ENCODE results near the gene SLC22A17.

The SLC22A17 gene

DNA sequence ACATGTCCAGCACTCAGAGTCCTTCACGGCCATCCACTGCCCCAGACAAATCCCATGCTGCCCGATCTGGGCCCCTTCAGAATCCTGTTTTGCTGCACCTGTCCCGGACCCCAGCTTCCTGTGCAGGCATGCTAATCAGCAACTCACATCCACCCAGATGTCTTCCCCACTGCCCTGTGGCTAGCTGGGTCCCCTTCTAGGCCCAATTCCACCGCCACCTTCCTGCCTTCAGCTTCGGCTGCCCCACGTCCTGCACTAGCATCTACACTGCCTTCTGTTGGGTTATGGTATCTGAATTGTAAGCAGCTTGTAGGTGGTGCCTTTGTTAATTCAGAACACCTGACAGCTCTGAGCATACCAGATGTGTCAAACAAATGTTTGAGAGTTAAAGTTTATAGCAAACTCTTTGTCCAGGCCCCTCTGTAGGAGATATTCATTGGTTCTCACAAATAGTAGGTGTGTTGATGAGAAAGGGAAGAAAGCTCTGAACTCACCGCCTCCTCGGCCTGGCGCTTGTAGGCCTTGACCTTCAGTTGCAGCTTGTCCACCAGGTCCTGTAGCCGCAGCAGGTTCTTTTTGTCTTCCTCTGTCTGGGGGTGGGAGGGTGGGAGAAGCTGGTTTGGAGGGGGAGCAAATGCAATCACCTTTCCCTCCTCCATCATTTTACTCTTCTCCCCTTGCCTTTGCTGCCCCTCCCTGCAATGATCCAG, 30.2 kb upstream of the SLC22A17 start:
- no peak overlapping the region for H3K27ac ChIP-seq

GRCh38 chr14:23382276-23382675, 29.6 kb upstream of the SLC22A17 start:
- H3K4me3 ChIP-seq: no peak overlapping the region
- H3K27ac ChIP-seq: no peak overlapping the region

More for the DNA sequence above, 30.2 kb upstream of the SLC22A17 start:
- H3K4me3 ChIP-seq: no peak overlapping the region

DNA sequence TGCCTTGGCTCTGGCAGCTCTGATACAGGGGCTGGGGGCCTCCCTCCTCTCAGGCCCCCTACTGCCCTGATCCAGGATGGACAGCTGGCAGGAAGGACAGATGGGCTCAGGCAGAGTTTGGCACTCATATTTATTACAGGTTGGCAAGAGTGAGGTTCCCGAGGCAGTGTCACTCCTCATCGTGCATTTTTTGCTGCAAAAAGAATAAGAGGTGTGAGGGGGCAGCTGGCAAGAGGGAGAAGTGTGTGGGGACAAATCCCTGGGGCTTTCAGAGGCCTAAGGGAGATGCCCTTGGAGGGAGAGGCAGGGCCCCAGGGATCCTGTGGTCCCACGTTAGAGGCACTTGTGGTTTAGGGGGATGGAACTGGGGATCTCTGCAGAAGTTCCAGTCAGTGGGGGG, 29.2 kb upstream of the SLC22A17 start:
- no peak overlapping the region for H3K27ac ChIP-seq
- no peak overlapping the region for H3K4me3 ChIP-seq

GRCh38 chr14:23380976-23381375, 28.3 kb upstream of the SLC22A17 start:
- no peak overlapping the region for H3K4me3 ChIP-seq
- no peak overlapping the region for H3K27ac ChIP-seq

DNA sequence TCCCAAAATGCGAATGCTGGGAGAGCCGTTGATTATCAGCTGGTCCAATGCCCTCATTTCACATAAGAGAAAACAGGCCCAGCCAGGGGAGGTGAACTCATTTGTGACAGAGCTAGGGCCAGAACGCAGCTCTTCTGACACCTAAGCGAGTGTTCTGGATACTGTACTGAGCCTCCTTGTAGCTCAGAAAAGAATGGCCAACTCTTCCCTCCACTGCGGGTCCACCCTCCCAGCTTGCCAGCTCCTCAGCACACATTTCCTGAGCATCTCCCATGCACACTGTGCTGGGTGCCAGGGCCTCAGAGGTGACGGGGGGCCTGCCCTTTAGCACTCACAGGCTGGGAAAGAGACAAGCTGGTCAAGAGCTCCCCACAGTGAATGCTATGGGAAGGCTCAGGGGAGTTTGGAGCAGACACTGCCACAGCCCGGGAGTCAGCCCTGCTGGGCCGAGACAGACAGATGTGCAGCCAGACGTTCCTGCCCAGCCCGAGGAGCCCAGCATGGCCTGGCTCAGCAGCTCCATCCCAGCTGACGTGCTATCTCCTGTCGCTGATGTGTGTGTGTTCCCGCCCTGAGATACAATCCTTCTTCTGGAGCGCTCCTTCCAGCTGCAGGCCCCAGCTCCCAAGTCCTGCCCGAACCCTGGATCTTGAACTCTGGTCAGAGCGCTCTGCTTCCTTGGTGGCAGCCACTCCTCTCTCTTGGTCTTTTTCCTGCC, 27.7 kb upstream of the SLC22A17 start:
- H3K4me3 ChIP-seq: no peak overlapping the region
- H3K27ac ChIP-seq: no peak overlapping the region

- no peak overlapping the region for H3K27ac ChIP-seq
- no peak overlapping the region for H3K4me3 ChIP-seq
These were observed 26.9 kb upstream of the SLC22A17 start for GRCh38 chr14:23379366-23380196.

- Histone ChIP-seq H3K4me3 (no peak overlapping the region), H3K27ac (no peak overlapping the region)
These were observed 26.0 kb upstream of the SLC22A17 start for GRCh38 chr14:23378612-23379220.

DNA sequence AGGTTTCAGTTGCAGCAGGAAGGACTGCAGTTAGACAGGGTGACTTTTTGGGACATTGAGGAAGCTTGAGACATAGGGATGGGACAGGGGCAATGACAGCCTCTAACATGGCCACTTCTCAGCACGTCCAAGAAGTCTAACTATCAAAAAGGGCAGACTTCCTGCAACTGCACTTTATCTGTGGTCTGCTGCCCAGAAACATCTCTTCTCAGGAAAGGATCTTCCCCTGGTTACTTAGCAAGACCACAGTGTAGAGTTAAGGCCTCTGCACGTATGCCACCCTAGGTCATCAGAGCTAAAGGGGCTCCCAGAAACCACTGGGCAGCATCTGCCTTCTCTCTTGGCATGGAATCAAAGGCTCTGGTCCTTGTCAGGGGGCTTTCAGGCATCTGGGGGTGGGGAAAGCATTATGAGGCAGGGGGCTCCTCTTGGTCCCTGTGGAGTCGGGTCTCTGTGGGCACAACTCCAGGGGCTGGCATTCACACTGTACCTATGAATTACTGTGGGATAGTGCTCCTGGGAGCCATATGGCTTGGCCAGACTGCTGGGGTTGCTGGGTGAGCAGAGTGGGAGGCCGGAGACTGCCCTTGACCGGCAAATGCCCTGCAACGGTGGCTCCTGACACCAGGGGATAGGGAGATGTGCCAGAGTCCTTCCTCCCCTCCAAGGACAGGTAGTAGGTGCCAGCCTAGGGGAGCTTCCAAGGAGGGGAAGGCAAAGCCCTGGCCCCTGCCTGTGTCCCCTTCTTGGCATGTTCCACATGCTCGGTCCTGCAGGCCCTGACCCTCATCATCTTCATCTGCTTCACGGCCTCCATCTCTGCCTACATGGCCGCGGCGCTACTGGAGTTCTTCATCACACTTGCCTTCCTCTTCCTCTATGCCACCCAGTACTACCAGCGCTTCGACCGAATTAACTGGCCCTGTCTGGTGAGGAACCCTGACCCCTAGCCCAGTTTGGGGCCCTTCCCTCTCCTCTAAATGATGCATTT, 25.2 kb upstream of the SLC22A17 start:
- Histone ChIP-seq H3K27ac (no peak overlapping the region), H3K4me3 (no peak overlapping the region)

DNA sequence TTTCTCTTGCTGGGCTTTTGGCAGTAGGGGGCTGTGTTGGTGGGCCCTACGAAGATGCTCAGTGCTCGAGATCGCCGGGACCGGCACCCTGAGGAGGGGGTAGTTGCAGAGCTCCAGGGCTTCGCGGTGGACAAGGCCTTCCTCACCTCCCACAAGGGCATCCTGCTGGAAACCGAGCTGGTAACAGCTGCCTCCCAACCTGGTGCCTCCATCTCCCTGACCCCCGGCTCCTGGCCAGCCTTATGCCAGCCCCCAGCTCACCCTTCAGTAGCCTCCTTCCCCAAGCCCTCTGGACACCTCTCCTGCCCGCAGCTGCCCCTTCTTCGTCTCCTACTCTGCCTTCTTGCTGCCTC, 24.5 kb upstream of the SLC22A17 start:
- no peak overlapping the region for H3K27ac ChIP-seq
- no peak overlapping the region for H3K4me3 ChIP-seq

DNA sequence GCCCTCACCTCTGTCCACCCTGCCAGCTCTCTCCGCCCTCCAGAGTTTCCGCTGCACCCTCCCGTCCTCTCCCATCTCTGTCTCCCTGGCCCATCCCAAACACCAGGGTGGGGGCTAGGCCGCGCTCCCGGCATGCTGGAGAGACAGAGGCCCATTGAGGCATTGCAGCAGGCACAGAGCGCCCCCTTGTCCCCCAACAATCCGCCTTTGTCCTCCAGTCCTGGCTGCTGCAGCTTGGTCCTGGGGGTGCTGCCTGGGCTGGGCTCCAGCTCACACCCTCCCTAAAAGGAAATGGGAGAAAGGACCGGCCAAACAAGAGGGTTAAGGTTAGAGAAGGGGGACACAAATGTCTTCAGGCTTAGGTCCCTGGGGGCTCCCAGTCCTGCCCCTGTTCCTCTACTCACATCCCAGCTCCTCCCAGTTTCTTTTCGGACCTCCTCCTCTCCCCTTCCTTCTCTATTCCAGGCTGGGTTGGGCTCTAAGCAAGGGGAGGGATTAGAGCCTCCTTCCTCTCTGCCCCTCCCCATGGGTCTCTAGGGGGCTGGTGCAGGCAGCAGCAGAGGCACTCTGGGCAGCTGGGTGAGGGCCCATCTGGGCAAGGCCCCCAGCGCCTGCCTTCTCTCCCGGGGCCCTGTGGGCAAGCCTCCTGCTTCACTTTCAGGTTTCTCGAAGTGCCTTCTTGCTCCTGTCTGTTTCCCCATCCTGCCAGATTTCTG, 24.0 kb upstream of the SLC22A17 start, which contains the start of gene CMTM5:
CMTM5 (plus strand) TSS at position 565 of the 716 bp plus-strand sequence. CDS start 206 bp downstream, outside the sequence.
- Histone ChIP-seq H3K4me3 (no peak within 1 kb of the TSS), H3K27ac (no peak within 1 kb of the TSS)

GRCh38 chr14:23375527-23376251, 23.0 kb upstream of the SLC22A17 start:
- H3K27ac ChIP-seq: no peak overlapping the region

GRCh38 chr14:23373041-23373440, 20.4 kb upstream of the SLC22A17 start:
- no peak overlapping the region for H3K27ac ChIP-seq
- no peak overlapping the region for H3K4me3 ChIP-seq

More at GRCh38 chr14:23375527-23376251, 23.0 kb upstream of the SLC22A17 start:
- no peak overlapping the region for H3K4me3 ChIP-seq

DNA sequence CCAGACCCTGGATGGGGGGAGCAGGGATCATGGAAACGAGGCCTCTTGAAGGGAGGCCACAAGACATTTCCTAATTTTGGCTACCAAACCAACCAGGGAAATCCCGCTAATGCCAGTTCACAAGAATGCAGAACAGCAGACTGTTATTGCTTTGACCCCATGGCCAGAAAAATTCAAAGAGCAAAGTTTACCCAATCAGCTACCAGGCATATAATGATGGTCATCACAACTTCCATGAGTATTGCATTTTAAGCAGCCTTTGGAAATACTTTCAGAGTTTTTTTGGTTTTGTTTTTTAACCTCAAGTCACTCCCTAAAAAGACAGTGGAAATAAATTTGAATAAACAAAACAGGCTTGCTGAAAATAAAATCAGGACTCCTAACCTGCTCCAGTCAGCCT, 19.8 kb upstream of the SLC22A17 start, which contains the start of gene IL25:
IL25 (plus strand) TSS at position 301 of the 400 bp plus-strand sequence.
- Histone ChIP-seq H3K4me3 (no peak within 1 kb of the TSS), H3K27ac (no peak within 1 kb of the TSS)

GRCh38 chr14:23371865-23372264, 19.2 kb upstream of the SLC22A17 start:
- H3K4me3 ChIP-seq: no peak overlapping the region

GRCh38 chr14:23370221-23370620, 17.5 kb upstream of the SLC22A17 start:
- Histone ChIP-seq H3K4me3 (no peak overlapping the region), H3K27ac (peak overlapping the region in 4 of 21 experiments; percentile 16 to 52 (median 26))

More at GRCh38 chr14:23371865-23372264, 19.2 kb upstream of the SLC22A17 start:
- no peak overlapping the region for H3K27ac ChIP-seq

GRCh38 chr14:23366426-23366921, 13.8 kb upstream of the SLC22A17 start:
- Histone ChIP-seq H3K27ac (peak overlapping the region in 20 of 21 experiments; percentile 80 to 99 (median 96)), H3K4me3 (peak overlapping the region; percentile 44 to 63 (median 51))
